Measurements from ENCODE around the gene ACTR3C. TPM values are rescaled to one million over a fixed set of nuclear protein-coding genes. Genes with fewer than 3 reads are reported as not detected.
"Not testable (repeated sequence)": the region's sequence is repeated elsewhere in the genome, so short reads cannot be mapped to it uniquely, and the experiment has no call there.

The ACTR3C gene
- total RNA-seq, 1 experiment from 2014 or later: 2.2 TPM

- not testable (repeated sequence) for H2BK15ac ChIP-seq (ENCODE audit: low read depth, low read length); H3K27ac Mint-ChIP-seq; H3K4me1 Mint-ChIP-seq; H4K8ac ChIP-seq (replicated peaks; ENCODE audit: insufficient read length, low read depth, low read length); H3K18ac ChIP-seq (ENCODE audit: insufficient read length, low read depth, low read length); H3K23ac ChIP-seq (ENCODE audit: insufficient read length, low read depth, low read length); H3T11ph ChIP-seq (ENCODE audit: low read length); H4K20me1 ChIP-seq (ENCODE audit: control insufficient read depth, insufficient read depth, insufficient read length); H3K14ac ChIP-seq (ENCODE audit: insufficient read depth, low read length); H4K5ac ChIP-seq (ENCODE audit: insufficient read length, low read depth, low read length); H3K4me3 Mint-ChIP-seq; H3K56ac ChIP-seq (ENCODE audit: insufficient read length, low read depth, low read length); H3K9me3 Mint-ChIP-seq; H3K9ac ChIP-seq (ENCODE audit: extremely low read depth, insufficient read length, low read length); H2BK5ac ChIP-seq (ENCODE audit: insufficient read length, low read length); H2AK5ac ChIP-seq (ENCODE audit: insufficient read length, low read length); H3K36me3 Mint-ChIP-seq (ENCODE audit: insufficient read depth in 1 of 3, low read depth in 3 of 3); H3K27me3 ChIP-seq (ENCODE audit: insufficient read depth, low read length); H3K4ac ChIP-seq (ENCODE audit: low read depth, low read length); H3K4me1 ChIP-seq (ENCODE audit: insufficient read depth, low read length); H3K79me1 ChIP-seq (ENCODE audit: insufficient read depth, low read depth, low read length, poor library complexity, severe bottlenecking); H3K79me2 ChIP-seq (ENCODE audit: insufficient read depth, low read length); H3K4me2 ChIP-seq (ENCODE audit: insufficient read depth, insufficient read length, low read length); H2AFZ ChIP-seq (ENCODE audit: low read length); H3K9me3 ChIP-seq (ENCODE audit: control insufficient read depth, low read depth, low read length); H3K27ac ChIP-seq (ENCODE audit: insufficient read length, low read depth, low read length); DNase-seq; H2BK120ac ChIP-seq (ENCODE audit: low read depth, low read length, poor library complexity, severe bottlenecking); H4K91ac ChIP-seq (ENCODE audit: insufficient read length, low read depth, low read length); H2BK20ac ChIP-seq (ENCODE audit: low read depth, low read length, poor library complexity, severe bottlenecking); H2BK12ac ChIP-seq (ENCODE audit: insufficient read length, low read depth, low read length); H3K23me2 ChIP-seq (ENCODE audit: insufficient read length, low read depth, low read length, poor library complexity, severe bottlenecking)
- H3K27me3 Mint-ChIP-seq (ENCODE audit: low read depth): peaks cover 14% of the 10 kb centered on the region
- no CpG with 5 or more reads among the region's 20 CpGs for WGBS (ENCODE audit: extremely low coverage, insufficient read length, low lambda C conversion rate)
- TF ChIP-seq CTCF (conservative IDR thresholded peaks at IDR 0.05): peak; percentile 44; the same call in 2 of the 3 replicates
Observed at GRCh38 chr7:150266953-150267665, 56.2 kb downstream of the ACTR3C start.

- H3K4me1 Mint-ChIP-seq; DNase-seq; H3T11ph ChIP-seq (ENCODE audit: low read length); H3K4ac ChIP-seq (ENCODE audit: low read depth, low read length); H3K14ac ChIP-seq (ENCODE audit: insufficient read depth, low read length); H3K27ac Mint-ChIP-seq; H3K4me1 ChIP-seq (ENCODE audit: insufficient read depth, low read length); H3K4me3 Mint-ChIP-seq; H4K91ac ChIP-seq (ENCODE audit: insufficient read length, low read depth, low read length); H2BK12ac ChIP-seq (ENCODE audit: insufficient read length, low read depth, low read length); H3K9ac ChIP-seq (ENCODE audit: extremely low read depth, insufficient read length, low read length); H2AFZ ChIP-seq (ENCODE audit: low read length); H2BK20ac ChIP-seq (ENCODE audit: low read depth, low read length, poor library complexity, severe bottlenecking); H3K18ac ChIP-seq (ENCODE audit: insufficient read length, low read depth, low read length); H3K36me3 Mint-ChIP-seq (ENCODE audit: insufficient read depth in 1 of 3, low read depth in 3 of 3); H3K9me3 Mint-ChIP-seq; H3K27me3 ChIP-seq (ENCODE audit: insufficient read depth, low read length); H4K8ac ChIP-seq (replicated peaks; ENCODE audit: insufficient read length, low read depth, low read length); H3K27ac ChIP-seq (ENCODE audit: insufficient read length, low read depth, low read length); H3K79me2 ChIP-seq (ENCODE audit: insufficient read depth, low read length); H2BK15ac ChIP-seq (ENCODE audit: low read depth, low read length); H2BK5ac ChIP-seq (ENCODE audit: insufficient read length, low read length); H4K5ac ChIP-seq (ENCODE audit: insufficient read length, low read depth, low read length); H3K56ac ChIP-seq (ENCODE audit: insufficient read length, low read depth, low read length); H3K23ac ChIP-seq (ENCODE audit: insufficient read length, low read depth, low read length); H4K20me1 ChIP-seq (ENCODE audit: control insufficient read depth, insufficient read depth, insufficient read length); H2AK5ac ChIP-seq (ENCODE audit: insufficient read length, low read length); H3K4me2 ChIP-seq (ENCODE audit: insufficient read depth, insufficient read length, low read length); H3K79me1 ChIP-seq (ENCODE audit: insufficient read depth, low read depth, low read length, poor library complexity, severe bottlenecking); H3K9me3 ChIP-seq (ENCODE audit: control insufficient read depth, low read depth, low read length); H3K23me2 ChIP-seq (ENCODE audit: insufficient read length, low read depth, low read length, poor library complexity, severe bottlenecking); H2BK120ac ChIP-seq (ENCODE audit: low read depth, low read length, poor library complexity, severe bottlenecking): not testable (repeated sequence)
- no CpG with 5 or more reads among the region's 5 CpGs for WGBS (ENCODE audit: extremely low coverage, insufficient read length, low lambda C conversion rate)
- peaks cover 15% of the 10 kb centered on the region; the same call in 1 of the 2 replicates for H3K27me3 Mint-ChIP-seq (ENCODE audit: low read depth)
Observed at GRCh38 chr7:150262656-150263055, 60.7 kb downstream of the ACTR3C start.

Data from H9 (cell line).